ENCODE data around the gene LEFTY1. TPM values are rescaled to one million over a fixed set of nuclear protein-coding genes. Genes with fewer than 3 reads are reported as not detected.

Gene LEFTY1
- total and polyA plus RNA-seq, 9 of the 15 experiments (the other 6 are each of a cell fraction or from before 2014, with no cell fraction given) = 0.07 to 0.24 (median 0.17) TPM; not detected in 5

GRCh38 chr1:225877580-225877979 lies 11.4 kb downstream of the LEFTY1 start:
- Histone ChIP-seq H3K27me3 (ENCODE audit: control insufficient read depth in 2 of 2, insufficient read depth in 2 of 2, low read length in 2 of 2) (no peaks in the 10 kb centered on the region), H3K4me2 (ENCODE audit: insufficient read depth, low read length) (no peak overlapping the region), H3K79me2 (ENCODE audit: control insufficient read depth, insufficient read depth, low read length) (peaks cover 42% of the 10 kb centered on the region), H3K9me3 (replicated peaks; ENCODE audit: control insufficient read depth, insufficient read depth, low read depth, low read length) (no peaks in the 10 kb centered on the region), H3K9ac (ENCODE audit: insufficient read depth in 1 of 2, low read depth in 2 of 2, low read length in 2 of 2) (peak overlapping the region in 1 of 2 experiments; percentile 3; a peak in 1 of 4 replicates), H3K4me3 (no peak overlapping the region), H3K27ac (ENCODE audit: extremely low read depth, low read depth, low read length) (no peak overlapping the region), H2AFZ (ENCODE audit: low read depth, low read length) (no peak overlapping the region), H3K36me3 (ENCODE audit: control insufficient read depth, insufficient read depth, low read length) (peaks cover 72% of the 10 kb centered on the region), H4K20me1 (replicated peaks; ENCODE audit: control insufficient read depth, insufficient read depth, low read length) (peaks cover 17% of the 10 kb centered on the region; the same call in 1 of the 2 replicates), H3K4me1 (replicated peaks in 1 of 2; ENCODE audit: control insufficient read depth in 2 of 2, insufficient read depth in 2 of 2, low read length in 2 of 2) (peaks cover 23 to 36% of the 10 kb centered on the region in 2 experiments; a peak in 4 of 5 replicates), H3K9me1 (ENCODE audit: control insufficient read depth, insufficient read depth, low read length) (peaks cover 6% of the 10 kb centered on the region)
- no TSS peak for BruUV-seq (replicated peaks)
- intact Hi-C loops (cut with micrococcal nuclease) = no loop called here
- FAIRE-seq (peak; percentile 75), DNase-seq (ENCODE audit: extremely low read depth in 1 of 4, low spot score in 3 of 4) (peak in 3 of 4 experiments; percentile 60 to 75 (median 63)), ATAC-seq (peak; percentile 30)
- POLR2A ChIA-PET = interaction anchor here (1.4 to 2.2 kb wide), 2 partner anchors 8 to 13 kb away, joined by 5 to 9 read pairs; no protein-coding TSS in a partner anchor
- in situ Hi-C loops (cut with MboI) = loop anchor here (5.0 kb wide), 1 partner anchor 80 kb away; no protein-coding TSS in a partner anchor
- CTCF ChIA-PET (ENCODE audit: low intra/inter-chr PET ratio) = no interaction called here
- WGBS (ENCODE audit: insufficient coverage, low coverage, missing lambda C conversion rate) = 70% methylated on average over 10 of the region's 10 CpGs
- no peak for TF ChIP-seq TBL1XR1 (IDR thresholded peaks at IDR 0.05; ENCODE audit: low read length in 2 of 2)
- no peak for TF ChIP-seq NBN (IDR thresholded peaks at IDR 0.05; ENCODE audit: low read depth)
- TF ChIP-seq TCF3 (CRISPR knock-in tag; IDR thresholded peaks at IDR 0.05) = no peak
- peak; percentile 26 to 49; a peak in 3 of 4 replicates for TF ChIP-seq RAD21 (CRISPR knock-in tag; conservative IDR thresholded peaks at IDR 0.05 in 1 of 2, IDR thresholded peaks at IDR 0.05 in 1 of 2)
- no peak for TF ChIP-seq ZFP36 (IDR thresholded peaks at IDR 0.05; ENCODE audit: low read depth, low read length, partially characterized antibody)
- TF ChIP-seq TCF15 (CRISPR knock-in tag; IDR thresholded peaks at IDR 0.05) = no peak
- TF ChIP-seq XRCC5 (IDR thresholded peaks at IDR 0.05; ENCODE audit: low read depth, low read length) = 0 out of 2 replicates have a peak, but pooled peaks have one; percentile 34
- TF ChIP-seq ZNF639 (CRISPR knock-in tag; conservative IDR thresholded peaks at IDR 0.05 in 1 of 2, IDR thresholded peaks at IDR 0.05 in 1 of 2) = no peak
- no peak for TF ChIP-seq BCOR (IDR thresholded peaks at IDR 0.05)
- TF ChIP-seq ZNF592 (IDR thresholded peaks at IDR 0.05) = no peak
- TF ChIP-seq SP1 (CRISPR knock-in tag; IDR thresholded peaks at IDR 0.05) = no peak
- TF ChIP-seq CEBPZ (IDR thresholded peaks at IDR 0.05; ENCODE audit: borderline replicate concordance, low read depth, low read length) = no peak

Measured in K562 (cell line).